GM19025 (cell line): ENCODE measurements around the gene MIER2.

Source experiments
- ATAC-seq: cut with Tn5 transposase; IDR thresholded peaks from one replicate; pipeline ENCODE4 v1.9.1; 2021; ENCODE audit warnings: mild to moderate bottlenecking, low read depth, moderate library complexity; ENCODE audit not compliant: unreplicated experiment

Gene MIER2

DNA sequence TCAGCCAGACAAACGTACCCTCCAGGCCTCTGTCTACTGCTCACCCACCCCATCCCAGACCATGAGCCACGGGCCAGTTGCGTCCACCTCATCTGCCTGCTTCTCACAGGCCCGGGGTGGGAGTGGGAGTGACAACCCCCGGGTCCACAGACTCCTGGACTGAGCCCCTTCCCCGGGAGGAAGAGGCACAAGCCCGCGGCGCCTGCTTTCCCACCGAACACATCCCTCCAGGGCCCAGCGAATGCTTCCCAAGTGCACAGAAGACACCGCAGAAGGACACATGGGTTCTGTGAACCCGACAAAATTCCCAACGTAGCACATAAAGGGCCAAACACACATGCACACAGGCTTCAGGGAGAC, 35.4 kb downstream of the MIER2 start:
- ATAC-seq, result no peak

GRCh38 chr19:308471-309205, 36.0 kb downstream of the MIER2 start:
- no peak for ATAC-seq

DNA sequence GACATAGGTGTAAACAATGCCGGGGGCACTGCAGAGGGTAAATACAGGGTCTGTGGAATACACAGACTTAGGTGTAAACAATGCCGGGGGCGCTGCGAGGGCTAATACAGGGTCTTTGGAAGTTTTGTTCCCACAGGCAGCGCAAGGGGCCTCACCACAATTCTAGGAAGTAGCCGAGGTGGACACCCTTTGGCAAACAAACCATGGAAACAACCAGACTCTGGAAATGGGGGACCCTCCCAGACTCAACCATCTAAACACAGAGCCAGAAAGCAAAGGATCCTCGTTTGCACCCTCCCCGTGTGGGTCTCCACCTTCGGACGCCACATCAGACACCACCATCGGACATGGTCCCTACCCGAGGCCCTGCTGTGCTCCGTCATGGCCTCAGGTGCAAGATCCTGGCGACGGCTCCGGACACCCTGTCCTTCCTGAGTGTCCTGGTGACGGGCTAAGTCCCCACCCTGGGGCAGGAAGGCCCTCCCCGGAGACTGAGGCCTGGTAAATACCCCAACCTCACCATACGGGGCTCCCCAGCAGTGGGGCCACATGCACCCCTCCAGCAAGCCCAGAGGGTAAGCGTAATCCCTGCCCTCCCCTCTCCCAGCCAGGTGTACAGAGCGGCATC, 36.7 kb downstream of the MIER2 start:
- ATAC-seq, result no peak

DNA sequence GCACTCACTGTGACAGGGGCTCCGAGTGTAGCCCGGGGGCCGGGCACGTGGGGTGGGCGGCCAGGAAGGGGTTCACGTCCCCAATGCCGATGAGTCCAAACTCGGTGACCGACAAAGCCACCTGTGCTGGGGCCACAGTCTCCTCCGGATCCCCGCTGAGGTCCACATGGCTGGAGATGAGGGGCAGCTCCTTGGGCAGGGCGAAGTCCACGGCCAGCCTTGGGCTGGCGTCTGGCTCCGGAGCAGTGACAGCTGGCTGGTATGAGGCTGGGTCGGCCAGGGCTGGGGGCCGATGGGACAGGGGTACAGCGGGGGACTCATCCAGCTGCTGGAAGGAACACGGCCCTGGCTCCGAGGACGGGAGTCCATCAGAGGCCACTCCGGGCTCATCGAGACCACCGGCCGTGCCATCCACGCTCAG, 37.5 kb downstream of the MIER2 start:
- no peak for ATAC-seq

DNA sequence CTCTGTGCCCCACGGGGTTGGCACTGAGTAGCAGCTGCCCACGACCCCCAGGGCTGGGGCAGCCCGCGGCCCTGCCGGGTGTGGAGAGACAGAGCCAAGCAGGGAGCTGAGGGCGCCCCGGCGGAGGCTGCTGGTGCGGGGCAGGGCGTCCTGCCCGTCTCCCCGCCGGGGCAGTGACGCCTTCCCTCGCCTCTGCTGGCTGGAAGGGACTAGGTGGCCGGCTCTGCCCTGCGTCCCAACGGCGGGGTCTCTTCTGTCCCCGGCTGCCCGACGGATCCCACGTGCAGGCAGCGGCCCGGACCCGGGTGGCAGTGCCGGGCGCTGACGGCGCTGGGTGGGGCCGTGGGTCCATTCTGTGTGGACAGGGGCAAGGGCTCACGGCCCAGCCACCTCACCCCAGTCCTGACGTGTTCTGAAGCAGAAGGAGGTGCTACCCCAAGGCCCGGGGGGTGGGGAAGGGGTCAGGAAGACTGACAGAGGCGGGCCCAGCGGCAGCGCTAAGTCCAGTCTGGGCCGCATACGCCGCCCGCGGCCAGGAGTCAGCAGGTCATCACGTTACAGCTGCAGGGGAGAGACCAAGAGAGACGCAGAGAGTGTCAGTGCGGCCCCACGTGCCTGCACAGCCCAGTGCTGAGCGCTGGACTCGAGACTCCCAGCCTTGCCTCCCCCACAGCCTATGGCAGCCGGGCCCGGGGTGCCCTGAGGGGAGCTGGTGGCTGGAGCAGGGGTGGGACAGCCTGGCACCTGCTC, 38.3 kb downstream of the MIER2 start:
- no peak for ATAC-seq

DNA sequence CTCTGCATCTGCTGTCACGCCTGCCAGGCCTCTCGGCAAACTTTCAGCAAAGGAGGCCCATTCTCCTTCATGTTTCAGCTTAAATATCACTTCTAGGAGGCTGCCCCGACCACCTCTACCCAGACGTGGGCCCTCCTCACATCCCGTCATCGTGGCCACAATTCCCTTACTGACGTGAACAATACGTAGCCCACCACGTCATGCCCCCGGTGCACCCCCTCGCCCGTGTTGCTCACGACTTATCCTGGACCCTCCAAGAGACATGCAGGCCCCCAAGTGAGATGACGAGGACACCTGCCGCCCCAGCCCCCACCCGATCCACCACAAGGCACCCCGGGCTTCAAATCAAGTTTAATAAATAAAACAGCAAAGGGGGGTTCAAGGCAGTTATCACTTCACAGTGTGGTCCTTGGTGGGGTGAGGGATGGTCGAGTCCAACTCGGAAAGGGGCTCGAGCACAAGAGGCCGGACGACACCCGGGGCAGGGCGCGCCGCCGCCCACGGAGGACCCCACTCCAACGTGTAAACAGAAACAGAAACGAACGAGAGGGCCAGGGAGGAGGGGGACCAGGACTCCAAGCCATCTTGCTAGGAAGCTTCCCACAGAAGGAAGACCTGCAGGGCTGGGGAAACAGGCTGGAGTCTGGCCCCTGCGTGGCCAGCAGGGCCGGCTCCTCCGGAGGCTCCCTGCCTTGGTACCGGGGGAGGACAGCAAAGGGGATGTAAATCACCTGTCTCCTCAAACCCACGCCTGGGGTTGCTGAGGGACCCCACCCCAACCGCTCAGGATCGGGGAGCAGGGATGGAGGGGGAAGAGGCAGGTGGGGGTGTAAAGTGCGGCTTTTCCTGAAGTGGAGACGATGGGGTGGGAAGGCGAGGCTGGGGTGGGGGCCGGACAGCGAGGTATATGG, 39.1 kb downstream of the MIER2 start:
- ATAC-seq, result no peak

DNA sequence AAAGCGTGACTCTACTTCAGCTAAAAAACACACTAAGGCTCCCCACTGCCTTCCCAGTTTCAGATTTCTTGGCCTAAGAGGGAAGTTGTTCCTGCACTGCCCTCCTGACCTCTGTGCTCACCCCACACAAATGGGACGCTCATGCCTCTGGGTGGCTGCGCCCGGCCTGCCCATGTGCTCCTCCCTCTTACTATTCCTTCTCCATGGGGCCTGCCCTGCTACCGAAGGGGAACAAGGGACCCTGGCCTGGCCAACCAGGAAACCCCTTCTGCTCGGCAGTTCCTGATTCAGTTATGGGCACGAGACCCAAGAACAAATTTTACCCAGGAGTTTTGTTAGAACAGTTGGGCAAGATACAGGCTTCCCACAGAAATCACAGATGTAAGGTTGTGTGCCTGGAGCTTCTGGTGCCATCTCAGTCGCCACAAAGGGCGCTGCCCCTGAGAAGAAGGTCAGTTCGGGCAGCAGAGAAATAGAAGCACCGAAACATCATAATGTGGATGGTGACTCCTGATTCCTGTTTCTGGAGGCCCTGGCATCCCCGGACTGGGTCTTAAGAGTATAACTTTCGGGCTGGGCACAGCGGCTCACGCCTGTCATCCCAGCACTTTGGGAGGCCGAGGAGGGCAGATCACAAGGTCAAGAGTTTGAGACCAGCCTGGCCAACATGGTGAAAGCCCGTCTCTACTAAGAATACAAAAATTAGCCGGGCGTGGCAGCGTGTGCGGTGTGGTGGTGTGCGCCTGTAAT, 47.9 kb downstream of the MIER2 start:
- no peak for ATAC-seq

GRCh38 chr19:295687-296370, 48.8 kb downstream of the MIER2 start:
- ATAC-seq, result no peak

DNA sequence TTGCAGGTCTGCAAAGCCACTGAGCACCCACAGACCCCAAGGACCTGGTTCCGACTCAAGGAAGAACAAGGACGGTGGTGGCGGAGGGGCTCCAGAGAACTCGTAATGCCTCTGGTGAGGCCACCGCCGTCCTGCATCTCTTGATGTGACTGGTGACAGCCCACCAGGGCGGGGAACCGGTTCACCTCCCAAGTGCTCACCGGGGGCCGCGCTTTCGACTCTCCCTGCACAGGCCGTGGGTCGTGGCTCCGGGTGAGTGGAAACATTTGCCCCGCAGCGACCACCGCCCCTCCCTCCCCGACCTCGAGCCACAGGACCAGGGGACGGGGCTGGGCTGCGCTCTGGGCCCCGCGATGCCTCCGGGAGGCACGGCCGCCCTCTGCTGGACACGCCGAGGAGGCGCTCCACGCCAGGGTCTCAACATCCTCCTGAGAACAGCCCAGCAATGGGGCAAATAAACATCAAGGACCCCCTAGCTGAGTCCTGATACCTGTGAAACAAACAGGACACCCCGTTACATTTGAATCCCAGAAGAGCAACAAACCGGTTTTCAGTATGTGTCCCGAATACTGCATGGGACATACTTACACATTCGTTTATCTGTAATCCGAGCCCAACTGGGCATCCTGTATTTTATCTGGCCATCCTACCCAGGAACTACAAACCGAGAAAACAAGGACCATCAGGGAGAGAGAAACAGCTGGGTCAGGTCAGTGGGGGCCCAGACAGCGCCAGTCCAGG, 49.5 kb downstream of the MIER2 start:
- no peak for ATAC-seq

DNA sequence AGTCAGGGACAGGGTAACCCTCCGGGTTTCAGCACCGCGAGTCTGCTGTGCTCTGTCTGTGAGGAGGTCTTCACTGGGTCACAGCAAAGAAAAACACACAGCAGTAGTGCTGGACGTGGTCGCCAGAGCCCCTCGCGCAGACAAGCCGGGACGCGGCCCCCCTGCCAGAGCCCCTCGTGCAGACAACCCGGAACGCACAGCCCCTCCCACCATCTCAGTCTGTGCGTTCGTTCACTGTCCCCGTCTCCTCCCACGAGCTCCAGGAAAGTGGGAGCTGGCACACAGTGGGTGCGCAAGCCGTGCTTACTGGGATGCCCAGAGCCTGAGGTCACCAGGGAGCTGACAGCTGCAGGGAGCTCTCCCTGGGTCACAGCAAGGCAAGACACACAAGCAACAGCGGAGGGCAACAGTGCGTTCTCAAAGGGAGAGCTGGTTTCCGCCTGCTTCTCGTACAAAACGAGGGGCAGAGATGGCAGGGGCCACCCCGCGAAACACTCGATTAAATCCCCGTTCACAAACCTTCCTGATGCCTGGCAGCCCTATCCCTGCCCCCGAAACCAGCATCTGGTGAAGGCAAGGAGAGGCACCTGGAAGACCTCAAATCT, 50.2 kb downstream of the MIER2 start:
- ATAC-seq, result no peak

GRCh38 chr19:293436-294110, 51.0 kb downstream of the MIER2 start:
- no peak for ATAC-seq

- ATAC-seq, result no peak
These were observed 51.6 kb downstream of the MIER2 start for GRCh38 chr19:292951-293350.

GRCh38 chr19:292281-292884, 52.2 kb downstream of the MIER2 start:
- no peak for ATAC-seq

- no peak for ATAC-seq
These were observed 52.9 kb downstream of the MIER2 start for GRCh38 chr19:291561-292280.

GRCh38 chr19:291006-291521, 53.5 kb downstream of the MIER2 start, which contains the start of gene PLPP2:
TSS of gene PLPP2 (minus strand) at chr19:291403. CDS start at chr19:291336, 67 bp downstream.
- no peak for ATAC-seq

DNA sequence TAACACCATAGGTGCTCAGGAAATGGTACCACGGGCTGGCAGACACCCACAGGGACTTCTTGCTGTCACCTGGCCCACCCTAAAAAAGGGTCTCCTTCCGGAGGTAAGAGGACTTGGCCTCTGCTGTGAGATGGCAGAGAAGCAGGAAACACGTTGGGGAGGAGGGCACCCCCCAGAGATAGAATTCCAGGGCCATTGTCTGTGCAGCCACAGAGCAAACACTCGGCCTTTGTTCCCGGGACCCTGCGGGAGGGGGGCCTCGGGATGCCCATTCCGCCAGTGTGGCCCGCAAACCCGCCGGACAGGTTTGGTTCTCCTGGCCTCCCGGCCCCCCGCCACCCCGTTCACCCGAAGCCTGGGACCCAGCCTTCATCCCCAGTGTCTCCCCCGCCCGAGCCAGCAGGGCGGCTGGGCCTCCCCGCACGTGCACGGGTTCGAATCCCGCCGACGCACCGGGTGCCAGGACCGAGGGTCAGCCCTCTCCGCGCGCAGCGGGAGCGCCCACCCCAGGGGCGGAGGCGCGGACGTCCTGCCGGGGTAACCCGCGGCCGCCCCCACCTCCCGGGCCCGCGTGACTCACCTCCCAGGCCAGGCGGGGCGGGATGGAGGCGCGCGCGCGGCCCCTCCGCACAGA, 54.1 kb downstream of the MIER2 start:
- no peak for ATAC-seq
